ENCODE data around the gene COL18A1.

The COL18A1 gene

GRCh38 chr21:45533361-45533845 is 128.4 kb downstream of the COL18A1 start:
- in situ Hi-C loops (cut with MboI; ENCODE audit: low sequenced_read_pairs, unreplicated experiment): no loop called here

GRCh38 chr21:45533846-45534635 is 129.1 kb downstream of the COL18A1 start:
- in situ Hi-C loops (cut with MboI; ENCODE audit: low sequenced_read_pairs, unreplicated experiment): no loop called here
- no peak for TF ChIP-seq CTCF (IDR thresholded peaks at IDR 0.05; ENCODE audit: borderline replicate concordance, control extremely low read depth, extremely low read depth, insufficient read depth, missing control alignments)
- no peak for DNase-seq (ENCODE audit: low spot score)

More at GRCh38 chr21:45533361-45533845, 128.4 kb downstream of the COL18A1 start:
- no peak for DNase-seq (ENCODE audit: low spot score)
- no peak for TF ChIP-seq CTCF (IDR thresholded peaks at IDR 0.05; ENCODE audit: borderline replicate concordance, control extremely low read depth, extremely low read depth, insufficient read depth, missing control alignments)

- in situ Hi-C loops (cut with MboI; ENCODE audit: low sequenced_read_pairs, unreplicated experiment): no loop called here
- DNase-seq (ENCODE audit: low spot score): no peak
- TF ChIP-seq CTCF (IDR thresholded peaks at IDR 0.05; ENCODE audit: borderline replicate concordance, control extremely low read depth, extremely low read depth, insufficient read depth, missing control alignments): no peak
Observed at GRCh38 chr21:45534636-45535331, 129.8 kb downstream of the COL18A1 start.

GRCh38 chr21:45535341-45536081 is 130.5 kb downstream of the COL18A1 start:
- no peak for TF ChIP-seq CTCF (IDR thresholded peaks at IDR 0.05; ENCODE audit: borderline replicate concordance, control extremely low read depth, extremely low read depth, insufficient read depth, missing control alignments)
- no peak for DNase-seq (ENCODE audit: low spot score)
- in situ Hi-C loops (cut with MboI; ENCODE audit: low sequenced_read_pairs, unreplicated experiment): no loop called here

GRCh38 chr21:45536301-45537081 is 131.5 kb downstream of the COL18A1 start:
- TF ChIP-seq CTCF (IDR thresholded peaks at IDR 0.05; ENCODE audit: borderline replicate concordance, control extremely low read depth, extremely low read depth, insufficient read depth, missing control alignments): no peak
- no peak for DNase-seq (ENCODE audit: low spot score)
- in situ Hi-C loops (cut with MboI; ENCODE audit: low sequenced_read_pairs, unreplicated experiment): no loop called here
